ENCODE results near the gene RASSF4.

Gene RASSF4

GRCh38 chr10:44976352-44977198 lies 17.0 kb downstream of the RASSF4 start:
- DNase-seq: no peak

- no peak for DNase-seq
Observed at GRCh38 chr10:44977287-44978212, 17.9 kb downstream of the RASSF4 start.

- no peak for DNase-seq
Observed at GRCh38 chr10:44978213-44978569, 18.6 kb downstream of the RASSF4 start.

- peak; percentile 75 for DNase-seq
Observed at GRCh38 chr10:44978570-44979280, 19.1 kb downstream of the RASSF4 start, which contains the start of gene DEPP1. Gene DEPP1 (minus strand): TSS chr10:44978809. CDS start chr10:44978030, 779 bp downstream.

GRCh38 chr10:44979281-44980191 lies 19.9 kb downstream of the RASSF4 start:
- DNase-seq: no peak

- no peak for DNase-seq
Observed at GRCh38 chr10:44980309-44981171, 20.9 kb downstream of the RASSF4 start.

- no peak for DNase-seq
Observed at GRCh38 chr10:44981172-44982113, 21.8 kb downstream of the RASSF4 start.

GRCh38 chr10:44982114-44982460 lies 22.5 kb downstream of the RASSF4 start:
- no peak for DNase-seq

GRCh38 chr10:44982496-44982895 lies 22.9 kb downstream of the RASSF4 start:
- DNase-seq: no peak

GRCh38 chr10:44983066-44983894 lies 23.7 kb downstream of the RASSF4 start:
- no peak for DNase-seq

GRCh38 chr10:44983895-44984278 lies 24.3 kb downstream of the RASSF4 start:
- DNase-seq: no peak

- DNase-seq: no peak
Observed at GRCh38 chr10:44984671-44985101, 25.1 kb downstream of the RASSF4 start.

GRCh38 chr10:44985175-44985681 lies 25.6 kb downstream of the RASSF4 start:
- DNase-seq: no peak

- DNase-seq: no peak
Observed at GRCh38 chr10:44986179-44986578, 26.6 kb downstream of the RASSF4 start.

- DNase-seq: no peak
Observed at GRCh38 chr10:44986670-44987069, 27.1 kb downstream of the RASSF4 start.

- DNase-seq: no peak
Observed at GRCh38 chr10:44988957-44989585, 29.5 kb downstream of the RASSF4 start.

- DNase-seq: no peak
Observed at GRCh38 chr10:44989597-44990301, 30.1 kb downstream of the RASSF4 start.

- DNase-seq: no peak
Observed at GRCh38 chr10:44990302-44990655, 30.7 kb downstream of the RASSF4 start.
